ENCODE measurements around the gene LILRA5.

LILRA5 gene

DNA sequence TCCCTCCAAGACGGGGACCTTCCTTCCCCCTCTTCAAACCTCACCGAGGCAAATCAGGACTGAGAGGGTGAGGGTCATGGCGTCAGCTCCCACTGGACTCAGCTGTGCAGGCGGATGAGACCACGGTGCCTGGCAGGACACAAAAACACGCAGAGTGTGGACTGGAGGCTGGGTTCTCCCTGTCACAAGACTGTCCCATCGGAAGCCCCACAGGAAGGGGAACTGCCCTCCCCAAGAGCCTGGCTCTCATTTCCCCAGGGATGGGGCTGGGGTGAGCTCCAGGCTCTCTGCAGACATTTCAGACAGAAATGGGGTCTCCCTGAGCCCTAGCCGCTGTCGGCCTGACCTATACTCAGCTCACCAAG is 55.9 kb downstream of the LILRA5 start, which contains the start of gene LILRB5:
LILRB5 (minus strand) TSS at position 158 of the 365 bp plus-strand sequence; CDS start at position 78, 80 bp downstream.
- DNase-seq (ENCODE audit: low read depth) = no peak
- TF ChIP-seq, protein P1, sequence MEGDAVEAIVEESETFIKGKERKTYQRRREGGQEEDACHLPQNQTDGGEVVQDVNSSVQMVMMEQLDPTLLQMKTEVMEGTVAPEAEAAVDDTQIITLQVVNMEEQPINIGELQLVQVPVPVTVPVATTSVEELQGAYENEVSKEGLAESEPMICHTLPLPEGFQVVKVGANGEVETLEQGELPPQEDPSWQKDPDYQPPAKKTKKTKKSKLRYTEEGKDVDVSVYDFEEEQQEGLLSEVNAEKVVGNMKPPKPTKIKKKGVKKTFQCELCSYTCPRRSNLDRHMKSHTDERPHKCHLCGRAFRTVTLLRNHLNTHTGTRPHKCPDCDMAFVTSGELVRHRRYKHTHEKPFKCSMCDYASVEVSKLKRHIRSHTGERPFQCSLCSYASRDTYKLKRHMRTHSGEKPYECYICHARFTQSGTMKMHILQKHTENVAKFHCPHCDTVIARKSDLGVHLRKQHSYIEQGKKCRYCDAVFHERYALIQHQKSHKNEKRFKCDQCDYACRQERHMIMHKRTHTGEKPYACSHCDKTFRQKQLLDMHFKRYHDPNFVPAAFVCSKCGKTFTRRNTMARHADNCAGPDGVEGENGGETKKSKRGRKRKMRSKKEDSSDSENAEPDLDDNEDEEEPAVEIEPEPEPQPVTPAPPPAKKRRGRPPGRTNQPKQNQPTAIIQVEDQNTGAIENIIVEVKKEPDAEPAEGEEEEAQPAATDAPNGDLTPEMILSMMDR (IDR thresholded peaks at IDR 0.05; ENCODE audit: insufficient read depth, low read depth, low read length, missing control alignments) = no peak

More for the DNA sequence above, 55.9 kb downstream of the LILRA5 start, which contains the start of gene LILRB5:
- H3K4me3 ChIP-seq (ENCODE audit: low read depth, low read length) = no peak within 1 kb of the TSS
